Karpas-422 (cell line): ENCODE measurements around the gene TMEM132A. TPM values are rescaled to one million over a fixed set of nuclear protein-coding genes. Genes with fewer than 3 reads are reported as not detected.

Experiments
- DNase-seq: peaks from one replicate; pipeline ENCODE4 v3.0.0-alpha.2; 2015
- H2AFZ ChIP-seq: fragments of 200-600 bp; sonication (generic); 2 replicates; pipeline ENCODE4 v1.6.1; 2014; ENCODE audit warnings: antibody characterized with exemption, low read length, mixed read lengths
- H3K27ac ChIP-seq: fragments of 200-600 bp; sonication (generic); 2 replicates; pipeline ENCODE4 v1.5.1; 2014; ENCODE audit warnings: mild to moderate bottlenecking, low read length, moderate library complexity
- H3K27me3 ChIP-seq: fragments of 200-600 bp; sonication (generic); 2 replicates; pipeline ENCODE4 v1.6.1; 2014; ENCODE audit warnings: low read length, mixed read lengths
- H3K36me3 ChIP-seq: fragments of 200-600 bp; sonication (generic); 2 replicates; pipeline ENCODE4 v1.6.1; 2014; ENCODE audit warnings: low read length, mixed read lengths; ENCODE audit not compliant: insufficient read depth
- H3K4me1 ChIP-seq: fragments of 200-600 bp; sonication (generic); 2 replicates; pipeline ENCODE4 v1.6.1; 2014; ENCODE audit warnings: mild to moderate bottlenecking, low read length, mixed read lengths
- H3K4me2 ChIP-seq: fragments of 200-600 bp; sonication (generic); 2 replicates; pipeline ENCODE4 v1.6.1; 2014; ENCODE audit warnings: low read length, low read depth, mild to moderate bottlenecking; ENCODE audit not compliant: poor library complexity, severe bottlenecking
- H3K4me3 ChIP-seq: fragments of 200-600 bp; sonication (generic); 2 replicates; pipeline ENCODE4 v1.5.1; 2014; ENCODE audit warnings: mild to moderate bottlenecking, antibody characterized with exemption, low read length, mixed read lengths
- H3K79me2 ChIP-seq: fragments of 200-600 bp; sonication (generic); 2 replicates; pipeline ENCODE4 v1.6.1; 2014; ENCODE audit warnings: mild to moderate bottlenecking, low read length, mixed read lengths
- H3K9ac ChIP-seq: fragments of 200-600 bp; sonication (generic); 2 replicates; pipeline ENCODE4 v1.6.0; 2014; ENCODE audit warnings: low read length
- H3K9me2 ChIP-seq: fragments of 200-600 bp; sonication (generic), shearing (Covaris generic); replicated peaks from 2 replicates; pipeline ENCODE4 v1.6.0; 2014; ENCODE audit warnings: mild to moderate bottlenecking, low read length, moderate library complexity; ENCODE audit not compliant: insufficient read depth
- H3K9me3 ChIP-seq: fragments of 300-700, 200-600 bp; sonication (generic); 2 replicates; pipeline ENCODE4 v1.6.1; 2014; ENCODE audit warnings: low read length, mixed read lengths
- H4K20me1 ChIP-seq: fragments of 200-600 bp; sonication (generic); 2 replicates; pipeline ENCODE4 v1.6.1; 2014; ENCODE audit warnings: mild to moderate bottlenecking, antibody characterized with exemption, low read length, low read depth; ENCODE audit not compliant: insufficient read depth
- total RNA-seq: library from RNA; depleted of rRNA; stranded (reverse); fragments of >200 nt; shearing (Covaris generic); gene quantifications from 2 replicates; pipeline ENCODE4 v1.2.3, GENCODE V29; 2014; ENCODE audit warnings: low replicate concordance

TMEM132A gene
- total RNA-seq, 1 experiment from 2014 or later: 1.6 TPM

- H3K36me3 ChIP-seq: no peaks in the 10 kb centered on the region
- H3K27me3 ChIP-seq: no peaks in the 10 kb centered on the region
- H3K27ac ChIP-seq: 0 out of 2 replicates have a peak overlapping the region, but pooled peaks have one; percentile 16
- H3K9ac ChIP-seq: no peak overlapping the region
- no peaks in the 10 kb centered on the region for H4K20me1 ChIP-seq
- H3K9me2 ChIP-seq: no peaks in the 10 kb centered on the region
- H3K4me1 ChIP-seq: peaks cover 28% of the 10 kb centered on the region
- no peaks in the 10 kb centered on the region for H3K9me3 ChIP-seq
- no peak overlapping the region for H2AFZ ChIP-seq
- no peaks in the 10 kb centered on the region for H3K79me2 ChIP-seq
- DNase-seq: no peak
- no peak overlapping the region for H3K4me2 ChIP-seq
- H3K4me3 ChIP-seq: no peak overlapping the region
Observed at GRCh38 chr11:60934790-60935605, 10.7 kb downstream of the TMEM132A start.

DNA sequence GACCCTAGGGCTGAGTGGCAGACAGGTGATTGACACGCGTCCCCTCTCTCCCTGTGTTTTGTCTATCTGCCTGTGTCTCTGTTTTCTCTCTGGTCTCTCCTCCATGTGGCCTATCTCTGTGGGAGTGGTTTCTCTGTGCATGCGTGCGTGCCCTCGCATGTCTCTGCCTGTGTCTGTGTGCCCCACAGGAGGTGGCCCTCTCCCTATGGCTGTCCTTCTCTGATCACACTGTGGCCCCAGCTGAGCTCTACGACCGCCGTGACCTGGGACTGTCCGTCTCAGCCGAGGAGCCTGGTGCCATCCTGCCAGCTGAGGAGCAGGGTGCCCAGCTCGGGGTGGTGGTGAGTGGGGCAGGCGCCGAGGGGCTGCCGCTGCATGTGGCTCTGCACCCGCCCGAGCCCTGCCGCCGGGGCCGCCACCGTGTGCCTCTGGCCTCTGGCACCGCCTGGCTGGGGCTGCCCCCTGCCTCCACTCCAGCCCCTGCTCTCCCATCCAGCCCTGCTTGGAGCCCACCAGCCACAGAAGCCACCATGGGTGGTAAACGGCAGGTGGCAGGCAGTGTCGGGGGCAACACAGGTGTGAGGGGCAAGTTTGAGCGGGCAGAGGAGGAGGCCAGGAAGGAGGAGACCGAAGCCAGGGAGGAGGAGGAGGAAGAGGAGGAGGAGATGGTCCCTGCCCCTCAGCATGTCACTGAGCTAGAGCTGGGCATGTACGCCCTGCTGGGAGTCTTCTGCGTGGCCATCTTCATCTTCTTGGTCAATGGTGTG lies 11.6 kb downstream of the TMEM132A start:
- H3K9ac ChIP-seq: no peak overlapping the region
- no peaks in the 10 kb centered on the region for H3K27me3 ChIP-seq
- no peak overlapping the region for H3K4me2 ChIP-seq
- no peak overlapping the region for H2AFZ ChIP-seq
- no peaks in the 10 kb centered on the region for H3K79me2 ChIP-seq
- DNase-seq: no peak
- no peaks in the 10 kb centered on the region for H4K20me1 ChIP-seq
- H3K9me3 ChIP-seq: no peaks in the 10 kb centered on the region
- H3K4me3 ChIP-seq: no peak overlapping the region
- H3K36me3 ChIP-seq: no peaks in the 10 kb centered on the region
- peaks cover 28% of the 10 kb centered on the region for H3K4me1 ChIP-seq
- no peaks in the 10 kb centered on the region for H3K9me2 ChIP-seq
- 0 out of 2 replicates have a peak overlapping the region, but pooled peaks have one; percentile 16 for H3K27ac ChIP-seq

GRCh38 chr11:60936467-60937143 lies 12.3 kb downstream of the TMEM132A start:
- no peak overlapping the region for H2AFZ ChIP-seq
- H3K27ac ChIP-seq: no peak overlapping the region
- H3K9me2 ChIP-seq: no peaks in the 10 kb centered on the region
- DNase-seq: no peak
- H3K27me3 ChIP-seq: no peaks in the 10 kb centered on the region
- H3K36me3 ChIP-seq: peaks cover 6% of the 10 kb centered on the region; the same call in 1 of the 2 replicates
- H3K79me2 ChIP-seq: no peaks in the 10 kb centered on the region
- H3K9ac ChIP-seq: no peak overlapping the region
- no peak overlapping the region for H3K4me3 ChIP-seq
- H4K20me1 ChIP-seq: no peaks in the 10 kb centered on the region
- no peak overlapping the region for H3K4me2 ChIP-seq
- H3K4me1 ChIP-seq: peaks cover 23% of the 10 kb centered on the region
- no peaks in the 10 kb centered on the region for H3K9me3 ChIP-seq

DNA sequence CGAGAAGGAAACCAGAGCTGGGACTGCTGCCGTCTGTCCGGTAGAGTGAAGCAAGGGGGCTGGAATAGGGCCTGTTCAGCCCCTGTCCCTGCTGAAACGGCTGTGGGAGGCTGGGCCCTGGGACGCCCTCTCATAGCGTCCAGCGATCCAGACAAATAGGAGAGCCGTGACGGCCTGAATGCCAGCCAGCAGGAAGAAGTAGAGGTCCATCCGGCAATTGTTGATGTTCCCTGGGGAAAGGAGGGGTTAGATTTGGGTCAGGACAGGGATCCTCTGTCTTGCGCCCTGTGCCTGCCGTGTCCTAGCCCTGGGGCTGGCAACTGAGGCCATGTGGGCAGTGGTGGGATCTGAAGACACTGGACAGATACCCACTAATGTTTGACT lies 12.9 kb downstream of the TMEM132A start:
- H3K4me3 ChIP-seq: no peak overlapping the region
- H4K20me1 ChIP-seq: no peaks in the 10 kb centered on the region
- no peak for DNase-seq
- H3K9me3 ChIP-seq: no peaks in the 10 kb centered on the region
- peaks cover 8% of the 10 kb centered on the region; the same call in 1 of the 2 replicates for H3K36me3 ChIP-seq
- no peak overlapping the region for H3K9ac ChIP-seq
- H3K4me2 ChIP-seq: no peak overlapping the region
- peaks cover 23% of the 10 kb centered on the region for H3K4me1 ChIP-seq
- no peak overlapping the region for H2AFZ ChIP-seq
- no peaks in the 10 kb centered on the region for H3K27me3 ChIP-seq
- no peak overlapping the region for H3K27ac ChIP-seq
- no peaks in the 10 kb centered on the region for H3K9me2 ChIP-seq
- no peaks in the 10 kb centered on the region for H3K79me2 ChIP-seq

DNA sequence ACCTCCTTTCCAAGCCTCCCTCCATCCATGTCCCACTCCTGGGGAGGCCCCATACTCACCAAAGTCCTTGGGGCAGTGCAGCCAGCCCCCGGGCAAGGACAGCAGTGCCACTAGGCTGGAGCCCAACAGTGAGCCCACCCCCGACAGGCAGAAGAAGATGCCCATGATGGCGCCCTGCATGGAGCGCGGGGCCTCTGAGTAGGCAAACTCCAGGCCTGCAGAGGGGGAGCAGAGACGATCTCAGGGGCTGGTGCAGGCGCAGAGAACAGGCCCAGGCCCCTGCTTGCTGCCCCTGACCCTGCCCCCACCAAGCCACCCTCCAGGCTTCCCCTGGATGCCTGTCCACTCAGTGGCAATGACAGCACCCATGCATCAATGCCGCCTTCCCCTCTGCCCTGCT lies 13.6 kb downstream of the TMEM132A start:
- no peak overlapping the region for H3K4me3 ChIP-seq
- H3K36me3 ChIP-seq: peaks cover 15% of the 10 kb centered on the region; the same call in 1 of the 2 replicates
- H3K9me2 ChIP-seq: no peaks in the 10 kb centered on the region
- H3K27ac ChIP-seq: no peak overlapping the region
- DNase-seq: no peak
- no peak overlapping the region for H2AFZ ChIP-seq
- no peaks in the 10 kb centered on the region for H3K27me3 ChIP-seq
- H3K79me2 ChIP-seq: no peaks in the 10 kb centered on the region
- no peak overlapping the region for H3K4me2 ChIP-seq
- no peaks in the 10 kb centered on the region for H3K9me3 ChIP-seq
- H3K4me1 ChIP-seq: peaks cover 21% of the 10 kb centered on the region
- H3K9ac ChIP-seq: no peak overlapping the region
- H4K20me1 ChIP-seq: no peaks in the 10 kb centered on the region

DNA sequence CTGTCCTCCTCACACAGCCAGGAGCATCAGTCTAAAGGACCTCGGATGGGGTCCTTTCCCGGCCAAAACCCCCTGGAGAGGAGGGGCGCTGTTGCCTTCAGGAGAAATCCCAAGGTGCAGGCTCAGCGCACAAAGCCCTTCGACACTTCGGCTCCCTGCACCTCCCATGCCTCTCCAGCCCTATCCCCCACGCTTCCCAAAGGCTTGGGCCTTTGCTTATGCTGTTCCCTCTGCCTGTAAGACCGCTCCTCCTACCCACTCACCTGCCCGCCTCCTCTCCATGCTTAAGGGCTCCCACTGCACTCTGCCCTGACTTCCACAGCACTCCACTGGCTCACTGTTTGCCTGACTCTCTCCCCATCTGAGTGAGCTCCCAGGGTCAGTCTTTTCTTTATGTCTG lies 14.2 kb downstream of the TMEM132A start:
- H3K27me3 ChIP-seq: no peaks in the 10 kb centered on the region
- H3K79me2 ChIP-seq: no peaks in the 10 kb centered on the region; the same call in 1 of the 2 replicates
- DNase-seq: no peak
- H3K9me2 ChIP-seq: no peaks in the 10 kb centered on the region
- H3K4me3 ChIP-seq: no peak overlapping the region
- H3K27ac ChIP-seq: no peak overlapping the region
- H2AFZ ChIP-seq: no peak overlapping the region
- no peak overlapping the region for H3K4me2 ChIP-seq
- no peak overlapping the region for H3K9ac ChIP-seq
- H3K9me3 ChIP-seq: no peaks in the 10 kb centered on the region
- H3K4me1 ChIP-seq: peaks cover 14% of the 10 kb centered on the region
- H3K36me3 ChIP-seq: peaks cover 21% of the 10 kb centered on the region
- no peaks in the 10 kb centered on the region for H4K20me1 ChIP-seq

DNA sequence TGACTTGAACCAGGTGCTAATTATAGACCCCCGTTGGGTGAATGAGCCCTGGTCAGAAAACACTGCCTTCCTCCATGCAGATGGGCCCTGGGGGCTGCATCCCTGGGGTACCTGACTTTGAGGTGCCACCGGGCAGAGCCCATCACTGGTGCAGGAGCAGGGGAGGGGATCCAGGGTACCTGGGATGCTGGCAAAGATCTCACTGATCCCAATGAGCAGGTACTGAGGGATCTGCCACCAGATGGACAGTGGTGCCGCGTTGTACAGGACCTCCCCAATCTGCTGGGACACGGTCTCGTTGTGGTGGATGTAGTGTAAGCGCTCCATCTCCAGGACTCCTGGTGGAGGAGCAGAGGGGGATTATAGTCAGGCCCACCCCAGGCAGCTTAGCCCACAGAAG lies 15.0 kb downstream of the TMEM132A start:
- no peak overlapping the region for H2AFZ ChIP-seq

GRCh38 chr11:60939855-60940254 lies 15.6 kb downstream of the TMEM132A start:
- Histone ChIP-seq H3K27ac (no peak overlapping the region), H3K79me2 (peaks cover 8% of the 10 kb centered on the region; the same call in 1 of the 2 replicates), H3K9me3 (no peaks in the 10 kb centered on the region), H3K9me2 (no peaks in the 10 kb centered on the region), H4K20me1 (no peaks in the 10 kb centered on the region; the same call in 1 of the 2 replicates), H3K4me2 (no peak overlapping the region), H3K36me3 (peaks cover 21% of the 10 kb centered on the region), H3K4me3 (no peak overlapping the region), H3K9ac (no peak overlapping the region), H2AFZ (no peak overlapping the region), H3K4me1 (peaks cover 13% of the 10 kb centered on the region), H3K27me3 (no peaks in the 10 kb centered on the region)
- DNase-seq: no peak

More for the DNA sequence above, 15.0 kb downstream of the TMEM132A start:
- Histone ChIP-seq H3K9me3 (no peaks in the 10 kb centered on the region), H3K27ac (no peak overlapping the region), H3K9ac (no peak overlapping the region), H4K20me1 (no peaks in the 10 kb centered on the region), H3K4me2 (no peak overlapping the region), H3K27me3 (no peaks in the 10 kb centered on the region), H3K4me3 (no peak overlapping the region), H3K9me2 (no peaks in the 10 kb centered on the region), H3K36me3 (peaks cover 21% of the 10 kb centered on the region), H3K79me2 (peaks cover 2% of the 10 kb centered on the region; the same call in 1 of the 2 replicates), H3K4me1 (peaks cover 13% of the 10 kb centered on the region)
- no peak for DNase-seq
